ENCODE measurements around the gene C20orf204.
A peak's percentile ranks its signal among the peaks of the same experiment; 100 is the strongest.

The C20orf204 gene

DNA sequence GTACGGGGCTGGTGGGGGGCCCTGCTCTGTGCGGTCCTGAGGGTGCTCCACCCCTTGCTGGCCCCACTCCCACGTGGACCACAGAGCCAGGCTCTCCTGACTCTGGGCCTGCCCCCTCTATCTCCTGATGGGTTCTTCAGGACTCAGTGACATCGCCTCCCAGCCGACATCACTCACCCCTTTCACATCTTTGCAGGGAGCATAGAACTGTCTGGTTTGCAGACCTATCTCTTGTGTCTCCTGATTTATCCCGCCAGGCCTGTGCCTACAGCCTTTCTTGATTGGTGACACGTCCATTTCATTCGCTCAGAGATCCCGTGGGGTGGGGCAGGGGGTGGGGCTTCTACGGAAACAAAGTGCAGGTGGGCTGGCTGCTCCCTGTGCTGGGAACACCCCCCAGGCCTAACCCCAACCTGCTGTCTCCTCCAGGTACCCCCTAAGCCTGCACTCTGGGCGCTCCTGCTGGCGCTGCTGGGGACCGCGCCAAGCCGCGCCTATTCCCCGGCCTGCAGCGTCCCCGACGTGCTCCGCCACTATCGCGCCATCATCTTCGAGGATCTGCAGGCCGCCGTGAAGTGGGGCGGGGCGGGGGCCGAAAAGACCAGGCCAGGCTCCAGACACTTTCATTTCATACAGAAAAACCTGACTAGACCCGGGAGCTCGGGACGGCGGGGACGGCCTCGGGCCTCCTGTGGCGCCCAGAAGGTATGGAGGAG is 1.7 kb downstream of the C20orf204 start:
- no peaks in the 10 kb centered on the region for H4K20me1 ChIP-seq (ENCODE audit: insufficient read depth, low read length)
- no peak overlapping the region for H2AFZ ChIP-seq (ENCODE audit: low read depth, low read length)
- no peak for TF ChIP-seq EZH2phosphoT487 (IDR thresholded peaks at IDR 0.05; ENCODE audit: low read depth)
- TF ChIP-seq, protein P1, sequence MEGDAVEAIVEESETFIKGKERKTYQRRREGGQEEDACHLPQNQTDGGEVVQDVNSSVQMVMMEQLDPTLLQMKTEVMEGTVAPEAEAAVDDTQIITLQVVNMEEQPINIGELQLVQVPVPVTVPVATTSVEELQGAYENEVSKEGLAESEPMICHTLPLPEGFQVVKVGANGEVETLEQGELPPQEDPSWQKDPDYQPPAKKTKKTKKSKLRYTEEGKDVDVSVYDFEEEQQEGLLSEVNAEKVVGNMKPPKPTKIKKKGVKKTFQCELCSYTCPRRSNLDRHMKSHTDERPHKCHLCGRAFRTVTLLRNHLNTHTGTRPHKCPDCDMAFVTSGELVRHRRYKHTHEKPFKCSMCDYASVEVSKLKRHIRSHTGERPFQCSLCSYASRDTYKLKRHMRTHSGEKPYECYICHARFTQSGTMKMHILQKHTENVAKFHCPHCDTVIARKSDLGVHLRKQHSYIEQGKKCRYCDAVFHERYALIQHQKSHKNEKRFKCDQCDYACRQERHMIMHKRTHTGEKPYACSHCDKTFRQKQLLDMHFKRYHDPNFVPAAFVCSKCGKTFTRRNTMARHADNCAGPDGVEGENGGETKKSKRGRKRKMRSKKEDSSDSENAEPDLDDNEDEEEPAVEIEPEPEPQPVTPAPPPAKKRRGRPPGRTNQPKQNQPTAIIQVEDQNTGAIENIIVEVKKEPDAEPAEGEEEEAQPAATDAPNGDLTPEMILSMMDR (IDR thresholded peaks at IDR 0.05; ENCODE audit: low read depth, low read length), result no peak
- peak overlapping the region; percentile 83 for H3K4me3 ChIP-seq (ENCODE audit: low read length)
- H3K9ac ChIP-seq (ENCODE audit: low read length), result peak overlapping the region; percentile 1; the same call in 1 of the 2 replicates
- no peaks in the 10 kb centered on the region for H3K9me3 ChIP-seq (ENCODE audit: insufficient read depth, low read length)
- no peaks in the 10 kb centered on the region for H3K36me3 ChIP-seq (replicated peaks; ENCODE audit: low read depth, low read length)
- no peak overlapping the region for H3K27ac ChIP-seq (ENCODE audit: low read length)
- no peaks in the 10 kb centered on the region for H3K27me3 ChIP-seq (ENCODE audit: low read depth, low read length)
- peaks cover 53% of the 10 kb centered on the region for H3K4me1 ChIP-seq (ENCODE audit: low read length)
- no peaks in the 10 kb centered on the region for H3K79me2 ChIP-seq (ENCODE audit: low read length)
- peak overlapping the region; percentile 93 for H3K4me2 ChIP-seq (ENCODE audit: low read length)

DNA sequence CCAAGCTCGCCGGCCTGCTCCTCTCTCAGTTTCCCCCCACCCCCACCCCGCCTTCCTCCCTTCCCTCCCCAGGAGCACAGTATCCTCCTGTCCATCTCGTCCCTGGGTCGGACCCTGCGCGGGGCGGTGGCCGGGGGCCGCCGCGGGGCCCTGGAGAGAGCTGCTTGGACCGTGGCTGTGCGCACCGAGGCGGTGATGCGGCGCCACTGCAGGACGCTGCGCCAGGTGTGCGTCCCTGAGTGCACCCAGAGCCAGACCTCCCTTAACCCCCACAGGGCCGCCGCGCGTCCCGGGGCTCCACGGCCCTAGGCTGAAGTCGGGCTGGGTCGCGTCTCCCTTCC is 2.2 kb downstream of the C20orf204 start:
- Histone ChIP-seq H3K36me3 (replicated peaks; ENCODE audit: low read depth, low read length) (no peaks in the 10 kb centered on the region), H3K4me3 (ENCODE audit: low read length) (peak overlapping the region; percentile 83), H2AFZ (ENCODE audit: low read depth, low read length) (no peak overlapping the region), H4K20me1 (ENCODE audit: insufficient read depth, low read length) (no peaks in the 10 kb centered on the region), H3K27ac (ENCODE audit: low read length) (no peak overlapping the region), H3K79me2 (ENCODE audit: low read length) (no peaks in the 10 kb centered on the region), H3K9me3 (ENCODE audit: insufficient read depth, low read length) (no peaks in the 10 kb centered on the region), H3K4me2 (ENCODE audit: low read length) (peak overlapping the region; percentile 93), H3K27me3 (ENCODE audit: low read depth, low read length) (no peaks in the 10 kb centered on the region), H3K9ac (ENCODE audit: low read length) (peak overlapping the region; percentile 74; the same call in 1 of the 2 replicates), H3K4me1 (ENCODE audit: low read length) (peaks cover 53% of the 10 kb centered on the region)
- no peak for TF ChIP-seq EZH2phosphoT487 (IDR thresholded peaks at IDR 0.05; ENCODE audit: low read depth)
- TF ChIP-seq, protein P1 (IDR thresholded peaks at IDR 0.05; ENCODE audit: low read depth, low read length), result no peak

DNA sequence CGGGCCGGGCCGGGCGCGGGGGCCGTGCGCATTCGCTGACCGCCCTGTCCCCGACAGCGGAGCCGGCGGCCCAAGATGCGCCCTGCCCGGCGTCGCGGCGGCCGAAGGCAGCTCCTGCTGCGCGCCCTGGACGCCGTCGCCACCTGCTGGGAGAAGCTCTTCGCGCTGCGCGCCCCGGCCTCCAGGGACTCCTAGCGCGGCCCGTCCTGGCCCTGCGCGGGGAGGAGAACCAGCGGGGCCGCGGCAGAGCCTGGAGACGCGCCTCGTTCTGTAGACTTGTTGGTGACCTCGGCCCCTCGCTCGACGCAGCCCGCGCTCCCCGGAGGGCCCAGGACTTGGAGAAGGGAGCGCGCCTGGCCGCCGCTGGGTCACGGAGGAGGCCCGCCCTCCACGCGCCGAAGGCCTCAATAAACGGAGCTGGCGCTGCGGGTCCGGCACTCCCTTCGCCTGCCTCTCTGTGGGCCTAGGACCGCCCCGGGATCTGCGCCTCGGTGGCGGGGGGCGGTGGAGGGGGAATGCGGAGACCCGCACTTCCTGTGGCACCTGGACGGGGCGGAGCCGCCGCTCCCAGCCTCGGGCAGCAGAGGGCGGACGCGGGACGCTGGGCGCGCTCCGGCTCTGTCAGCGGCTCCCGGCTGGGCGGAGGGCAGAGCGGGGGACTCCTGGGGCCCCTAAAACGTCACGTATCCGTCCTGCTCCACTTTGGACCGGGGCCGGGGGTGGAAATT is 2.7 kb downstream of the C20orf204 start:
- H2AFZ ChIP-seq (ENCODE audit: low read depth, low read length), result peak overlapping the region; percentile 49; the same call in 1 of the 2 replicates
- H3K36me3 ChIP-seq (replicated peaks; ENCODE audit: low read depth, low read length), result no peaks in the 10 kb centered on the region
- H3K27ac ChIP-seq (ENCODE audit: low read length), result peak overlapping the region; percentile 67
- H3K79me2 ChIP-seq (ENCODE audit: low read length), result no peaks in the 10 kb centered on the region
- H3K27me3 ChIP-seq (ENCODE audit: low read depth, low read length), result no peaks in the 10 kb centered on the region
- H3K4me1 ChIP-seq (ENCODE audit: low read length), result peaks cover 53% of the 10 kb centered on the region
- peak overlapping the region; percentile 83 for H3K4me3 ChIP-seq (ENCODE audit: low read length)
- no peak for TF ChIP-seq EZH2phosphoT487 (IDR thresholded peaks at IDR 0.05; ENCODE audit: low read depth)
- TF ChIP-seq, protein P1 (IDR thresholded peaks at IDR 0.05; ENCODE audit: low read depth, low read length), result peak; percentile 50
- peak overlapping the region; percentile 74 for H3K9ac ChIP-seq (ENCODE audit: low read length)
- H3K4me2 ChIP-seq (ENCODE audit: low read length), result peak overlapping the region; percentile 93
- H3K9me3 ChIP-seq (ENCODE audit: insufficient read depth, low read length), result no peaks in the 10 kb centered on the region
- H4K20me1 ChIP-seq (ENCODE audit: insufficient read depth, low read length), result no peaks in the 10 kb centered on the region

Data from OCI-LY3 (cell line).